Measurements from ENCODE around the gene FRY. TPM values are rescaled to one million over a fixed set of nuclear protein-coding genes. Genes with fewer than 3 reads are reported as not detected.

Gene FRY
- total and polyA plus RNA-seq, 10 donors: 0.80 to 30.0 (median 23.5) TPM

DNA sequence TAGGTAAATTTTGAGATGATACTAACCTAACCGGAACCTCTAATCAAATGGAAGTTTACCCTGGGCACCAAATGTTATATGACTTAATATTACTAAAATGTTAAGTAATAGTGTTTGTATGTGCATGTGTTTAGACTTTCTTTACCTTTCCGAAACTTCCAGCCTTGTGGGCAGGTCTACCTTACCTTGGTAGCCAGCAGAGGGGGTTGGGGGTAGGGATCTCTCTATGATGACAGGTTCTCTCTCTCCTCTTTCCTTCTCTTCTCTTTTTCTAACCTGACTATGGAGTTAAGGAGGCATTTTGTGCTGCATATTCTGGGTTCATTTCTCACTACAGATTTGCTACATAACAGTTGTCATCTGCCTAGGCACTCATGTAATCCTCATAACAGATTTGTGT is 6.8 kb upstream of the FRY start:
- WGBS, 5 donors: 94 to 96% (median 96%) methylated on average over 2 of the region's 2 CpGs
- DNase-seq: no peak
- intact Hi-C loops (cut with DNase I; ENCODE audit: low total_unique reads): loop anchor here (10.0 kb wide), 1 partner anchor 280 kb away; no protein-coding TSS in a partner anchor
- no peaks in the 10 kb centered on the region for H3K27me3 ChIP-seq (replicated peaks in 1 of 7)
- no peaks in the 10 kb centered on the region for H3K9me3 ChIP-seq
- H3K4me3 ChIP-seq: no peak overlapping the region
- TF ChIP-seq, protein P1, sequence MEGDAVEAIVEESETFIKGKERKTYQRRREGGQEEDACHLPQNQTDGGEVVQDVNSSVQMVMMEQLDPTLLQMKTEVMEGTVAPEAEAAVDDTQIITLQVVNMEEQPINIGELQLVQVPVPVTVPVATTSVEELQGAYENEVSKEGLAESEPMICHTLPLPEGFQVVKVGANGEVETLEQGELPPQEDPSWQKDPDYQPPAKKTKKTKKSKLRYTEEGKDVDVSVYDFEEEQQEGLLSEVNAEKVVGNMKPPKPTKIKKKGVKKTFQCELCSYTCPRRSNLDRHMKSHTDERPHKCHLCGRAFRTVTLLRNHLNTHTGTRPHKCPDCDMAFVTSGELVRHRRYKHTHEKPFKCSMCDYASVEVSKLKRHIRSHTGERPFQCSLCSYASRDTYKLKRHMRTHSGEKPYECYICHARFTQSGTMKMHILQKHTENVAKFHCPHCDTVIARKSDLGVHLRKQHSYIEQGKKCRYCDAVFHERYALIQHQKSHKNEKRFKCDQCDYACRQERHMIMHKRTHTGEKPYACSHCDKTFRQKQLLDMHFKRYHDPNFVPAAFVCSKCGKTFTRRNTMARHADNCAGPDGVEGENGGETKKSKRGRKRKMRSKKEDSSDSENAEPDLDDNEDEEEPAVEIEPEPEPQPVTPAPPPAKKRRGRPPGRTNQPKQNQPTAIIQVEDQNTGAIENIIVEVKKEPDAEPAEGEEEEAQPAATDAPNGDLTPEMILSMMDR (IDR thresholded peaks at IDR 0.05 in 8 of 11, conservative IDR thresholded peaks at IDR 0.05 in 3 of 11): no peak
- H3K27ac ChIP-seq: no peak overlapping the region
- peaks cover 0 to 17% (median 3%) of the 10 kb centered on the region in 6 donors for H3K4me1 ChIP-seq
- H3K36me3 ChIP-seq: no peaks in the 10 kb centered on the region

DNA sequence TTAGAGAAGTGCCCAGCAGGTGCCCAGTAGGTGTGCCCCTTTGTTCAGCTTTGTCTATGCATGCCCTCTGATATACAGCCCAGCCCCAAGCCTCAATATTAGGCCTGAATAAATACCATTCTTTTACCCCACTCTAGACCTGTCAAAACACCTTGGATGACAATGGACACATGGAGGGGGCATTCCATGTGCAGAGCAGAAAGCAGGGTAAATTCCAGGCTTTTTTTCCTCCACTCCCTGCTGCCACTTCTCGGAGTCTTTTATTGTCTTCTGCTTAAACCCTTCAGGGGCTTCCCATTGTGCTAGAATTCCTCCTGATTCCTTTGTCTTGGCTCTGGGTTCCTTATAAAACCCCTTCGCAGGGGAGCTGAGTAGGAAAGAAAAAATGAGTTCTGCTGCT is 5.8 kb upstream of the FRY start:
- intact Hi-C loops (cut with DNase I; ENCODE audit: low total_unique reads): loop anchor here (10.0 kb wide), 1 partner anchor 279 kb away; no protein-coding TSS in a partner anchor
- no peak overlapping the region for H3K4me3 ChIP-seq
- peaks cover 0 to 25% (median 7%) of the 10 kb centered on the region in 6 donors for H3K4me1 ChIP-seq
- H3K27me3 ChIP-seq (replicated peaks in 1 of 7): peaks cover 0 to under 1% (median 0%) of the 10 kb centered on the region in 7 donors
- H3K36me3 ChIP-seq: no peaks in the 10 kb centered on the region
- TF ChIP-seq POLR2A (IDR thresholded peaks at IDR 0.05): no peak
- no peak for TF ChIP-seq POLR2AphosphoS5 (IDR thresholded peaks at IDR 0.05)
- TF ChIP-seq, protein P1 (IDR thresholded peaks at IDR 0.05 in 8 of 11, conservative IDR thresholded peaks at IDR 0.05 in 3 of 11): no peak
- DNase-seq: no peak
- WGBS, 5 donors: 89 to 98% (median 93%) methylated on average over 2 of the region's 2 CpGs
- H3K27ac ChIP-seq: no peak overlapping the region
- H3K9me3 ChIP-seq: no peaks in the 10 kb centered on the region

DNA sequence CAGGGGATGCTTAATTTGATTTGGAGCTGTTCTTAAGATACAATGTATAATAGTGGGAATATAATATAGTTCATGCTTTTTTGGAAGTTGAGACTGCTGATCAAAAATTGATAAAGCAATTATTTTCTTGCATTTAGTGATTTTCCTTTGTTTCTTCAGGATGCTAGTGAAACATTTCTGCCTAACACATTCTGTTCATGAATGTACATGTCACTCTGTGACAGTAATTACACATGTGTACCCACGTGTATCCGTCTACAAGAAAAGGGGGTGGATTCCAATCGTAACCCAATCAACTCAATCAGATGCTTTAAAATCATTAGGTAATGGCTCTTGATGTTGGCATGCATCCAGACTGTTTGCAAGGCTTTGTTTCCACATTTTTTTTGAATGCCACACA is 5.0 kb upstream of the FRY start:
- no peak for DNase-seq
- intact Hi-C loops (cut with DNase I; ENCODE audit: low total_unique reads): loop anchor here (10.0 kb wide), 1 partner anchor 278 kb away; no protein-coding TSS in a partner anchor
- Histone ChIP-seq H3K4me3 (no peak overlapping the region), H3K27ac (no peak overlapping the region), H3K4me1 (peaks cover 0 to 34% (median 9%) of the 10 kb centered on the region in 6 donors), H3K27me3 (replicated peaks in 1 of 7) (peaks cover 0 to 9% (median 0%) of the 10 kb centered on the region in 7 donors), H3K9me3 (no peaks in the 10 kb centered on the region), H3K36me3 (no peaks in the 10 kb centered on the region)
- TF ChIP-seq POLR2A (IDR thresholded peaks at IDR 0.05) (no peak), POLR2AphosphoS5 (IDR thresholded peaks at IDR 0.05) (no peak)
- TF ChIP-seq, protein P1 (IDR thresholded peaks at IDR 0.05 in 8 of 11, conservative IDR thresholded peaks at IDR 0.05 in 3 of 11): no peak
- 79 to 94% (median 89%) methylated on average over 3 of the region's 3 CpGs for WGBS, 5 donors

DNA sequence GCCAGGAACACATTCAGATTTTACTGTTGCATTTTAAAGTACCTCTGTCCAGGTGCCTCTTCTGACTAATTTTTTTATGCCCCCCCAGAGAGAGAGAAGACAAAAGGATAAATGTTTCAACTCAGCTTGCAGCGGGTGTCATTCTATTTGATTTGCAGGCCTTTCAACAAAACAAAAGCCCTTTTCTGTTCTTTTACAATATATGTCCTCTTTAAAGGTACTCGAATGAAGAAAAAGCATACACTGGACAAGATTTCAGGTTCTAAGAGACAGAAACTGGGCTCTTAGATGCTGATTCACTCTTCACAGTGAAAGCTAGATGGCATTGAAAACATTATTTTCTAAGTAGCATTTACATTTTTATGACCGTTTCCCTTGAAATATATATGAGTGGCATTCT is 2.9 kb upstream of the FRY start:
- intact Hi-C loops (cut with DNase I; ENCODE audit: low total_unique reads): loop anchor here (10.0 kb wide), 1 partner anchor 276 kb away; no protein-coding TSS in a partner anchor
- Histone ChIP-seq H3K27ac (no peak overlapping the region), H3K27me3 (replicated peaks in 1 of 7) (peaks cover 0 to 12% (median 0%) of the 10 kb centered on the region in 7 donors), H3K36me3 (no peaks in the 10 kb centered on the region), H3K4me1 (peaks cover 3 to 40% (median 20%) of the 10 kb centered on the region in 6 donors), H3K9me3 (no peaks in the 10 kb centered on the region), H3K4me3 (no peak overlapping the region)
- TF ChIP-seq, protein P1 (IDR thresholded peaks at IDR 0.05 in 8 of 11, conservative IDR thresholded peaks at IDR 0.05 in 3 of 11): no peak
- no peak for TF ChIP-seq POLR2AphosphoS5 (IDR thresholded peaks at IDR 0.05)
- TF ChIP-seq POLR2A (IDR thresholded peaks at IDR 0.05): no peak
- no peak for DNase-seq
- 70 to 96% (median 93%) methylated on average over 3 of the region's 3 CpGs for WGBS, 5 donors
